ENCODE data around the gene TMEM35B.
"Not testable (repeated sequence)": the region's sequence is repeated elsewhere in the genome, so short reads cannot be mapped to it uniquely, and the experiment has no call there.

Gene TMEM35B

DNA sequence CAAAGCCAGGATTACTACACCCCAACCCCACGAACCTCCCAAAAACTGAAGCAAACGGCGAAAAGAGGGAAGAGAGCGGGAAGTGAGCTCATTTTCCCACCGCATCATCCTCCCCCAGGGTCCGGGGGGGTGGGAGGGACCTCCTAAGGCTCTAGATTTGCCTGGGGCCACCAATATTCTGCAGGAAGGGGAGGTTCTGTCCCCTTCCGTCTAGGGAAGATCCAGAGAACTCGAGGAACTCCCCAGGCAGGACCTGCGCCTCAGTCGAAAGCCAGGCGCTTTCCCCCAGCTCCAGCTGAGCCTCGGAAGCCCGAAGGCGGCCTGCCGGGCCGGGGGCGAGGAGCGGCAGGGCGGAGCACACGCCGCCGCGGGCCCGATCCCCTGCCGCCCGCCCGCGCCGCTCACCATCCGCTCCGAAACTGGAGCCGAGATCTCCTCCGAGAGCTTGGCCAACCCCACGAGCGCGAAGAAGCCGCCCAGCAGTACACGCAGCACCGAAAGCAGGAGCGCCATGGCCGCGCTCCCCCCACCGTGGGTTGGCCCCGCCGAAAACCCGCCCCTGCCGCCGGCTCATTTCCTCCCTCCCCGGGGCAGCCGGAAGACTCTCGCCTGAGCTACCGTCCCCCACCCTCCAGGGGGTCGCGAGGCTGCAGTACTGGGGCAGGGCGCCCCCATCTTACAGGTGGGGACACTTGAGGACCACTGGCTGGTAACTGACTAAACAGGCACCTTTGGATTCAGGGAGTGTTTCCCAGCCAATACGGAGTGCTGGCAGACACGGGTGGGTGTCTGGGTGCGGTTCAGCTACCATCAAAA is at the start of gene TMEM35B:
TSS of gene TMEM35B (minus strand) at position 555 of the 816 bp plus-strand sequence. CDS start at position 513, 42 bp downstream.
- peak; percentile 73 to 83 for DNase-seq

DNA sequence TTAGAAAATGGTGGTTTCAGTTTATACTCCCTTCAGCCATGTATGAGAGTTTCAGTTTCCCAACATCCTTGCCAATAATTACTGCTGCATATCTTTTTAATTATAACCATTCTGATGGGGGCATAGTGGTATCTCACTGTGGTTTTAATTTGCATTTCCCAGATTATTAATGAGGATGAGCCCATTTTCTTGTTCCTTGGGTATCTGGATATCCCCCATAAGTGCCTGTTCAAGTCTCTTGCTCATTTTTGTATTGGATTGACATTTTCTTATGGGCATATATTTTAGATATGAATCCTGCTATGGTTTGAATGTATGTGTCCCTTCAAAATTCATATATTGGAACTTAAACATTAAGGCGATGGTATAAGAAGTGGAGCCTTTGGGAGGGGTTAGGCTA is 48.2 kb upstream of the TMEM35B start:
- DNase-seq = no peak

DNA sequence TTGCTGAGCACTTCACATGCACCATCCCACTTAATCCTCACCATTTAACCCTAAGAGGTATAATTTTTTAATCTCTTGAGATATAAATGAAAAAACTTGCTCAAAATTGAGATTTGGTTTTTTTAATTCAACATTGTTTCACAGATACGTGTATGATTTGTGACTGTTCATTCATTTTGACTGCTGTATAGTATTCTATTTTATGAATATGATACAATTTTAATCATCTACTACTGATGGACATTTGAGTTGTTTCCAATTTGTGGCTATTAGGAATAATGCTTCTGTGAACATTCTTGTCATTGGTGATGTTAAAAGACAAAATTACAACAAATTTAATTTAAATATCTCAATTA is 47.2 kb upstream of the TMEM35B start:
- no peak for DNase-seq

DNA sequence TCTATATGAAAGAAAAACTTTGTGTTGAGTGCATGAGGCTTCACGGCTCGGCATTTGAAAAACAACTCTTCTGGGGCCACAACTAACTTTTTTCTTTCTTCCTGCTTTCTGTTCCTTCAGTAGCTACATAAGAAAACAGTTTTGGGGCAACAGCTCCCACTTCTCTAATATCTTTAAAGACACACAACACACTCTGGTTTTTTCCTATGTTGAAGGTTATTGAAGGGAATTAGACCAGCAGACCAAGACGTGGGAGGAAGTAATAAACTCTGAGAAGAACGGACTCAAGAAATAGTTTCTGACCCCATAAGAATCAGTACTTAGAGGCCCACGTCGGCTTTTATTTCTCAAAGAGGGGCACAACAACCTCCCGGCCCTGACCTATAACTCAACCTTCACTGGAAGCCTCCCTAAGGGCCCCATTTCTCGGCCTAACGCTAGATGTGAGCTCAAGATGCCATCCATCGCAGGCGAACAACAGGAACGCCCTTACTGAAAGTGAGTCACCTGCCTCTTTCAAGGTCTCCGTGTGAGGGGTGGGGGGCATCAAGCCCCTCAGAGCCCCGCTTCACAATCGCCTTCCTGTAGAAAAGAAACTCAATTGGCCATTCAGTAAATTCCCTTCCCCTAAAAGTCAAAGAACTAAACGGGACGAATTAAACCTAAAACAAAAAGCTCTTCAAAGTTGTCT is 45.8 kb upstream of the TMEM35B start:
- peak; percentile 11 to 36 for DNase-seq

DNA sequence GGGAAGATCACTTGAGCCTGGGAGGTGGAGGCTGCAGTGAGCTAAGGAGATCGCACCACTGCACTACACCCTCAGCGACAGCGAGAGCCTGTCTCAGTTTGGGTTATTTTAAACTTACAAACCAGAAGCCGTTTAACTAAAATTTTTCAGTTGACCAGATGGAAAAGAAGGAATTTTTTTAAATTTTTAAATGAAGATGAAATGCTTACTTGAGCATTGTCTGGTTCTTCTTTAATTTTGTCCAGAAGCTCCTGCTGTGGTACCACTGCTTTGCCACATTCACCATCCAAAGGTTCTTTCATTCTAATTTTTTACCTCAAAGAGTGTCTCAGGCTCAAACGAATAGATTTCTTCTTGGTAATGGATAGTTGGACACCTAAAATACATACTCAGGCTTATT is 45.2 kb upstream of the TMEM35B start:
- no peak for DNase-seq

DNA sequence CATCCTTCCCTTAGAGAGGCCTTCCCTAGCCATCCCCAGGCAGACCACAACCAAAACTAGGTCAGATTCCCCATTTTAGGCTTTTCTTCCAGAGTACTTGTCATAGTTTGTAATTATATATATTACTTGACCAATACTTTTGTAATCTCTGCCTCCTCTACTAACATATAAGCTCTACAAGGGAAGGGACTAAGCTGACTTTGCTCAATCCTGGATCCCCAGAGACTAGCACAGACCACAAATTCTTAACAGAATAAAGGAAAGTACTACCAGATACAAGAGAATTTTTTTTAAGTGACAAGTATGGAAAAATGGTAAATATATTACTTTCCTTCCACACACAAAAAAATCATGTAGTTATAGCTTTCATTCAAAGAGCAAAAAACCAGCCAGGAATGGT is 44.6 kb upstream of the TMEM35B start:
- DNase-seq = no peak

DNA sequence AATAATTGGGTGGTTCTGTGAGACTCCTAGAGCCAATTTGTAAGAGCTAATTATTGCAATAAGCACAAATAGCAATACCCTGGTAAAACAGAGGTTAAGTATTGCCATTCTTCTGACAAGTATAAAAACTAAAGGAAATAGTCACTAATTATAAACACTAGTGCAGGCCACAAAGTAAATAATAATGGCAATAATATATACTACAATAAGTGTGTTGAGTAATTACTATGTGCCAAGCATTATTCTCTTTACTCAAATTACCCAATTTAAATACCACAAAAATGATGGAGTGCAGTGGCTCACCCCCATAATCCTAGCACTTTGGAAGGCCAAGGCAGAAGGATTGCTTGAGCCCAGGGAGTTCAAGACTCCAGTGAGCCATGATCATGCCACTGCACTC is 31.3 kb upstream of the TMEM35B start:
- DNase-seq = no peak

DNA sequence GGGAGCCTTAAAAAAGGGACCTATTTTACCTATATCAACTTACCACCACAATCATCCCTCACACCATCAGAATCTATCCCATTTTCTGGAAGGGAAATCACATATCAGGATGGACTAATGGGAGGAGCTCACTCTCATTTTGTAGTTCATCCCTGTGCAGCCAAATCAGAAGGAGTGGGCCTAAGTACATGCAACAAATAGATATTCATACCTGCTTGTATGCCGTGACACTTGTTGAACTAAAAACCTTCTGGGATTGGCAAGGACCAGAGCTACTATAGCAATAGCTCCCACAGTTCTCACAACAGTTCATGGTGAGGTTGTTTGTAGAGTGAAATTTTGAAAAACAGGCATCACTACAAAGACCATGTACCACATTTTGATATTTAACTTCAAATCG is 29.3 kb upstream of the TMEM35B start:
- DNase-seq = no peak

DNA sequence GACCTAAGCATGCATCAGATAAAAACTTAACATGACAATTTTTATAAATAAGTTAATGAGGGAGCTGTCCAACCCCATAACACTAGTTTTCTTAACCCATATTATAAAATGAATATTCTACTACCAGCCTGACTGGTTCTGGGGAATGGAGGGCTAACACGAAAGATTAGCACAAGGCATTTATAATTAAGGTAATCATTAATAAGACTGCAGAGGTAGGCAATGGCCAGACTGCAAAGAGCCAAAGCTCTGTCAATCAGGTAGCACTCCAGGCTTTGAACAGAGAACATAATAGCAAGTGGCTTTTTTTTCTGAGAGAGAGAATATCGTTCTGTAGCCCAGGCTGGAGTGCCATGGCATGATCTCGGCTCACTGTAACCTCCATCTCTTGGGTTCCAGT is 20.6 kb upstream of the TMEM35B start:
- no peak for DNase-seq

DNA sequence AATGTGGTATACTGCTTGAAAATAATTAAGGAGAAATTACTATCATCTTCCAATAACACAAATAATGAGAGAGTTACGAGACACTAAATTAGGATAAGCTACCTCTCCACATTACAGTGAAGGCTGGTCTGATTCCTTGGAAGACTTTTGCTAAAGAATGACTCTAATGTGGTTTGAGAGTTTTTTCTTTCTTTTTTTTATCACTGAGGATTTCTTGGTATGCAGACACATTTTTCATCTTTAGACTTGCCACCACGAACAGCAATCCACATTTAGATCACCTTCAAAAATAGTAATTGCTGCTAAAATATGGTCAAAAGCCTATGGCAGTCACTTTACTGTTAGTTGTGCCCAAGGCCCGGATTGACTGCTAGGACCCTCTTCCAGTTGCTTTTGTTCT is 16.6 kb upstream of the TMEM35B start:
- DNase-seq = no peak

DNA sequence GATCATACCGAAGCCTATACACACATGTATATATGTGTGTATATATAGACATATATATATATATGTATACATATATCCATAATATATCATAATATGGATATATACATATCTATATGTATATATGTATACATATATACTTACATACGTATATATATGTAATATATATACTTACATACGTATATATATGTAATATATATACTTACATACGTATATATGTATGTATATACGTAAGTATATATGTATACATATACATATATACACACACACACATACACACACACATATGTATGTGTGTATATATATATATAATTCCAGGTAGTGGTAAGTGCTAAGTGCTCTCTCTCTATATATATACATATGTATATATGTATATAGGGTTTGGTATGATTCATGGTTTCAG is 9.7 kb upstream of the TMEM35B start:
- DNase-seq = no peak

DNA sequence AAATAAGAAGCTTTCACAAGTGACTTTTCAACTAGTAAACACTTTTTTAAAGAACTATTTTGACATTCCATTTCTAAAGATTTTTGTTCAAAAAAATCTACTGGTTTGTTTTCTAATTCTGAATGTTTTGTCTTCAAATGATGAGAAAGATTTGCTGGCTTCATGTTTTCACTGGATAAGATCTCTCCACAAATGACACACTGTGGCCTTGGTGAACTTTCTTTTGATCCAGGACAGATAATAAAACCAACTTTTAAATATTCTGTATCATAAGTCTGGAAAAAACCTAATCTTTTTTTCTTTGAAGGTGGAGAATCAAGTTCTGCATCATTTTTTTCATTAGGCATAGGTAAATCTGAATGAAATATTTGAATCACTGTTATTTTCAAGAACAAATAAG is 3.4 kb upstream of the TMEM35B start:
- DNase-seq = no peak

DNA sequence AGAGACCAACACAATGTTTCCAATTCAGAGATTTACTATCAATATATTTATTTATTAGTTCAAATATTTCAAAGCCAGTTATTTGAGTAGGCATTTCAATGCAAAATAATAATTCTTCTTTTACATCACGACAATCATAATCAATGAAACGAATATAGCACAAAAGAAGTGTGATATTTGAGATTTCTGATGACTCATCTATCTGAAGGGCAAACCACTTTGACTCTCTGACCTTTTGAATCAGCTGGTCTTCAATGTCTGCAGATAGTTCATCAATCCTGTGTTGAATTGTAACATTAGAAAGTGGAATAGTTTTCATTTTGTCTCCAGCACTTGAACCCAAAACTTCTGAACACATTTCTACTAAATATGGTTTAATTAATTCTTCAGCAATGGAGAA is 3.0 kb upstream of the TMEM35B start:
- no peak for DNase-seq

DNA sequence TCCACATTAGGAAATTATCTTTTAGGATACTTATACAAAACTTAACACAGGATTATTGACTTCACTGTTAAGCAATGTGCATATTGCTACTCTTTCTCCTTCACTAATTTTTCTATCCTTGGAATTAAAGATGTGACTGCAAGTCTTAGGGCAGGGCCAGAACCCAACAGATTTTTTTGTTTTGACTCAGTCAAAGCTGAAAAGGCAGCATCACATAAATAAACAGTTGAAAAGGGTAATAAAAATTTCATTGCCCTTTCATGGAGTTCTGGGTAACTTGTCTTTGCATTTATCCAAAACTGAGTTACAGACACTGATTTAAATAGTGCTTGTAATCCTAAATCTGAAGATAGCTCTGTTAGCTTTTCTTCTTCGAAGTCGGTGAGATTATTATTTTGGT is 1.9 kb upstream of the TMEM35B start:
- no peak for DNase-seq

DNA sequence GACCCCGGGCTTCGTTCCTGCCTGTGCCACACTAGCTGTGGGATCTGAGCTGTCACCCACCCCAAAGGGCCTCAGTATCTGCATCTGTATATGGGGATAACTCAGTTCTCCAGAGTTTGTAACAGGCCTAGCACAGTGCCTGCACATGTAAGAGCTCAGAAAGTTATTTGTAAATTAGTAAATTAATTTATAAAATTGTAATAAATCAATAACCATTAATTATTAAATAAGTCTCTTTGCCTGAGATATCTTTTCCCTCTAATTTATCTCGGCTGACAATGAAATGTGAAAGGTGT is 410 bp upstream of the TMEM35B start:
- DNase-seq = not testable (repeated sequence)

DNA sequence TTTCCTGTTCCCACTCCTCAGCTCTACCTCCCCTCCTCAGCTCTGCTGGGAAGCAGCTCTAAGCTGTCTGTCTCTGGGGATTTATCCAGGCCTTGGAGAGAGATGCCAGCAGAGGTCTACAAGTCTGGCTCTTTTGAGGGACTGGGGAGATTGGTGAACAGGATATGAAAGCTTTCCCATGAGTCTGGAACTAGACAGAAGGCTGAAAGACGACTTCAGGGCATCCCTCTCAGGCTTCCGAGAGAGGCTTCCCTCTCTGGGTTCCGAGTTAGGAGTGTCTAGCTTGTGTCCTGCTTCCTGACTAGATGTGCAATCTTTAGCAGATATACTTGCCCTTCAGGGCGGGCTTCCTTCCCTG is 733 bp downstream of the TMEM35B start:
- DNase-seq = no peak

DNA sequence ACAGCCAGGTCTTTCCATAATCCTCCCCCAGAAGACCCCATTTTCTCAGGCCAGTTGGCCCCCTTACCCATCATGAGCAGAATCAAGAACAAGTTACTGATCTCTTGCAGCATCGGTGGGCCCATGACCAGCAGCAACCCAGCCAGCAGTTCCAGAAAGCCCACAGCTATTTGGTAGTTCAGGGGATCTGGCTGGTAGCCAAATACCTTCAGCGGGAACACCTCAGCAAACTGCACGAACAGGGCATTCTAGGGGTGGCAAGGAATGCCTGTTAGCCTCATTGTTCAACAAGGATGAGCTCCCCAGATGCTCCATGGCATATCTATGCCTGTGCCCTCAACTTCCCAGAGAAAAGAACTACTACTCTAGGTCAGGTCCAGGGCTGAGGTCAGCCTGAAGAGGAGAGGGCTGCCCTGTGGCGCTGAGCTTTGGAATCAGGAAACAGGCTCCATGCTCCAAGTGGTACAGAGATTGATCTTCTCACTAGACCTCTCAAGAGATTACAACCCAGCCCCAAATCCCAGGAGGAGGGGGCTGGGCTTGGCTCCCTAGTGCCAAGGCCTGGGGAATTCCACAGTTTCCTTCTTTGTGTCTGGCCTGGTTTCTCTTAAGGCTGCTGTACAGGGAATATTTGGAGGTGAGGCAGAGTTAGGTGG is 1.3 kb downstream of the TMEM35B start:
- DNase-seq = no peak

DNA sequence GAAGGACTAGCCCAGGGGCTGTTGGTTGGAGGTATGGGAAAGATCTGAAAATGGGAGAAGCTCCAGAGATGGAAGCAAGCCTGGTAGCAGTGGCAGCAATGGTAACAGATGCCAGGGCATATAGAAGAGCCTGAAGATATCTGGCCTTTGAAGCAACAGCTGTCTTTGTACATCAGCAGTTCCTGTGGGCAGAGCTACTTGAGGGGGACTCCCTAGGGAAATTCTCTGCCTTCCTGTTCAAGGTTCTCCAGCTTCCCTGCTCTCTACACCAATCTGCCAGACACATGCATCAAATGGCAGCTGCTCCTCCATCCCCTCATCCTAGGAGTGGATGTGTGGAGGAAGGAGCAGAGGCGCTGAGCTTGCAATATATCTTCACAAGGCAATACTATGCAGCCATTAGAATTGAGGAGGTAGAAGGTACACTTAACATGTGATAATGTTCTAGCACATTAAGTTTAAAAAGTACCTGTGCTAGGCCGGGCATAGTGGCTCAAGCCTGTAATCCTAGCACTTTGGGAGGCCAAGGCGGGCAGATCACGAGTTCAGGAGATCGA is 2.2 kb downstream of the TMEM35B start:
- DNase-seq = no peak

DNA sequence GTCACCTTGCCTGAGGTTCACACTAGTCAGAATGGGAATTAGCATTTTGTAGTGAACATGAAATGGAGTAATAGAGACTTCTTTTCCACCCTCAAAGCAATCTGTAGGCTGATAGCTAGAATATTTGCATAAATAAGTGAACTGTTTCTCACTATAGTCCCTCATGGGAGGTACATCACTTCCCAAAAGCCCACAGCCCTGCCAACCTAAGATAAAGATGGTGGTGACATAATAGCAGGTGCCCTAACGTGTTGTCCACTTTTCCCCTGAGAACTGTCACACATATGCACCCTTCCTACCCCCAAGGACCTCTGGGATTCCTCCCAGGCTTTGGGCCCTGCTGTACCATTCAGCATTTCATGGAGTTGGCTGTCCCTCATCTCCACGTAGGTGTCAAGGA is 4.4 kb downstream of the TMEM35B start:
- DNase-seq = no peak

DNA sequence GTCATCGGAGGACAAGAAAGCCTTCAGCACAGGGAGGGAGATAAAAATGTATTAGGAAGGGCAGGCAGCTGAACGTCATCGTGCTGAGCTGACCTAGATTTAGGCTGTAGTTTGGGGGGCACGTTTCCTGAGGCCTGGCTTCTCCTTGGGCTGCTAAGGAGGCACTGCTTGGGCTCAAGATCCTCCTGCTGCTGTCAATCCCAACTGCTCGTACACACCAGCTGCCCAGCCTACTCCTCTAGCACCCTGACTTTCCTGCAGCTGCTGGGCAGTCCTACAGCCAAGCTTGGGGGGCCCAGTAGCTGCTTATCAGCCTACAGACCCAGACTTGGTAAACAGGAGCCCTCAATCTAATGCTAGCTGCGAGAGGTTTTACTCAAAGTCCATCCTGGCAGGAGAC is 6.2 kb downstream of the TMEM35B start:
- DNase-seq = no peak

DNA sequence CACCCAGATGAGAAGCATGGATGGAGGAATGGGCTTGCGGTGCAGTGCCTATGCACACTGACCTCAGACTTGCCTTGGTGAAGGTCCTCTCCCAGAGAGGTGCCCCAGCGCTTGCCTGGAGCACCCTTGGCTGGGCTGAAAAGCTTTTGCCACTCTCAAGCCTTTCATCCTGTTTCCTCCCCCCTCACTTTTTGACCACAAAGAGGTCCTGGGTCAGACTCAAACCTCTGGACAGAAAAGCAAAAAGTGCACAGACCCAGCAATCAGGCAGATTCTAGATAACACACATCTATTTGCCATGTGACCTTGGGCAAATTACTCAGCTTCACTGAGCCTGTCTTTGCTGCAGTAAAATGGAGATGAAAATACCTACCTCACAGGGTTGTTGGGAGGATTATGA is 7.3 kb downstream of the TMEM35B start:
- no peak for DNase-seq

DNA sequence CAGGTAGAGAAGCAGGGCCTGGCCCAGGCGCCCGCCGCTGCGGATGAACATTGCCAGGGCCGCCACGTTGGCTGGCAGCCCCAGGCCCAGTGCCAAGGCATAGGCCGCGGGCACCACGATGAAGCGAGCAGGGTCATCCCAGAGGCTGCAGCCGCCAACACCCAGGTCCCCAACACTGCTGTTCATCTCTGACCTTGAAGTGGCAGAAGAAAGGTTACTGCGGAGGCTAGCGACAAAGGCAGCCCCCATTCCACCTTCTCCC is 8.0 kb downstream of the TMEM35B start:
- no peak for DNase-seq

DNA sequence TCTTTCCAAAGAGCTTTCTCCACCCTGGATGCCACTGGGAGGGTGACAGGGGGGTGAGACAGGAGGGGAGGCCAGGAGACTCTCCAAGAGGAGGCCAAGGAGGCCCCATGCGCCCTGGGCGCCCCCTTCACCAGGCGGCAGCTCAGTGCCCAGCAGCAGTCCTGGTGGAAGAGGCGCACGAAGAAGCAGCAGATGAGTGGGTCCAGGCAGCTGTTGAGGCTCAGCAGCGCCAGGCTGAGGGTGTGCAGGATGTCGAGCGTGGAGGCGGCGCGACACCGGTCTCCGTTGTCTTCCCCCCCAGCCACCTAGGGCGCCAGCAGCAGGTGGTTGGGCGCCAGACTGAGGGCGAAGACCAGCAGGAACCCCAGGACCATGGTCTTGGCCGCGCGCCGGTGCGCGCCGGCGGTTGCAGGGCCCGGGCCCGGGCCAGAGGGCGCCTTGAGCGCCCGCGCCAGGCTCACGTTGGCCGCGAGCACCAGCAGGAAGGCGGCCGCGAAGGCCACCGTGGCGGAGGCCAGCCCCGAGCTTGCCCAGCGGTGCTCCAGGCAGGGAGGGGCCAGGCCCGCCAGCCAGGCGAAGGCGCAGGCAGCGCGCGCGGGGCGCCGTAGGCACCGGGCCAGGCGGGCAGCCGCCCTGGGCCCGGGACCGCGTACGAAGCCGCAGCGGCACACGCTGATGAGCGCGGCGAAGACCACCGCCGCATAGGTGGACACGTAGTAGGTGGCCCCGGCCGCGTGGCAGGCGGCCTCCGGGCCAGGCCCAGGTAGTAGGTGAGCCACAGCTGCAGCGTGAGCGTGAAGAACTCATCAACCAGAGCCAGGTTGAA is 8.6 kb downstream of the TMEM35B start:
- DNase-seq = no peak

DNA sequence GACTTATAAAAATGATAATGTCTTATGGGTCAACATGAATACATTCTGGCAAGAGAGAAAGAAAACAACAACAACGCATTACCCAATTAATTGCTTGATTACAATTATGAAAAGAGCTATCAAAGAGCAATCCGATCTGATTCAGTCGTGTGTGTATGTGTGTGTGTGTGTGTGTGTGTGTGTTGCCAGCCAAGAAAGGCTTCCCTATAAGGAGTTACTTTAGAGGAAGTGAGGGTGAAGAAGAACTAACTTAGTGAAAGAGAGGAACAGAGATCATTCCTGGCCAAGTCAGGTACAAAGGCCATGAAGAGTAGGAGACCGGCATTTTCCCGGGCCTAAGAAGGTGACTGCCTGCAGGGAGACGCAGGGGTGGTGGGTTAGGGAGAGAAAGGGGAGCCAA is 9.4 kb downstream of the TMEM35B start:
- DNase-seq = no peak

All from CD4-positive, alpha-beta T cell treated with Interferon alpha-2 for 1 hour (primary cell).